Fibroblast of skin of left biceps (primary cell): Measurements from ENCODE around the gene SLC35E2B.
"Not testable (repeated sequence)": the region's sequence is repeated elsewhere in the genome, so short reads cannot be mapped to it uniquely, and the experiment has no call there.

ENCODE experiments used
- DNase-seq, 2 experiments: peaks; one replicate each; pipeline ENCODE4 v3.0.0-alpha.2; 2013; ENCODE audit warnings: low read depth in 2 of 2

SLC35E2B gene

DNA sequence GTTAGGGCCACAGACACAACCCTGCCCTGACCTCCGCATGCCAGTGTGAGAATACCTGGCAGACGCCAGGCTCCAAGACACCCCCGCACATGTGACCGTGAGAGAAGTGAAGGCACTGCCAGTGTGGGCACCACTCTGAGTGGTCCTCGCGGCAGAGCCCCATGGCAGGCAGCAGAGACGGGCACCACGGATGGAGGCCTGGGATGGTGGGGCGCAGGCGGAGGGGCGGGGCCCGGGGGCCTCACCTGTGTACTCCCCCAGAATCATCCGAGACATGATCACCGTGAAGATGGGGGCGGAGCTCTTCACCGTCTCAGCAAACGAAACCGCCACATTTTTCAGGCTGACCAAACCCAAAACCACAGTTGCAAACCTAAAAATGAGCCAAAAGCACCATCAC lies 17.4 kb downstream of the SLC35E2B start:
- not testable (repeated sequence) for DNase-seq

DNA sequence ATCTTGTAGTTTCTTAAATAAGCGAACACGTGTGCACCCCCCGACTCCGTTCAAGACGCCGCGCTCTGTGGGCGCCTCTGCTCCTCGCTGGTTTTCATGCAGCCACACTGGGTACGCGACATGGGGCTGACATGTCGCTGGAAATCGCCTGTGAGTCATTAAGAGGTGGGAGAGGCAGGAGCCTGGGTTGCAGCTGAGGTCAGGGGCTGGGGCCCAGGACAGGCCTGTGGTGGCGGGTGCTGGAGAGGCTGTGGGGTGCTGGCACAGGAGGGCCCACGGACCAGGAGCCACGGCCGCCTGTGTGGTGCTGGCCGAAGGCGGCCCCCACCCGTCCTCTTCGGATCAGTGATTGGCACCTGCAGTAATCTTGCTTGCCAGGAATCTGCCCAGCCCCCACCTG lies 17.8 kb downstream of the SLC35E2B start:
- DNase-seq: not testable (repeated sequence)

GRCh38 chr1:1672181-1672965 lies 20.2 kb downstream of the SLC35E2B start:
- DNase-seq: no peak

DNA sequence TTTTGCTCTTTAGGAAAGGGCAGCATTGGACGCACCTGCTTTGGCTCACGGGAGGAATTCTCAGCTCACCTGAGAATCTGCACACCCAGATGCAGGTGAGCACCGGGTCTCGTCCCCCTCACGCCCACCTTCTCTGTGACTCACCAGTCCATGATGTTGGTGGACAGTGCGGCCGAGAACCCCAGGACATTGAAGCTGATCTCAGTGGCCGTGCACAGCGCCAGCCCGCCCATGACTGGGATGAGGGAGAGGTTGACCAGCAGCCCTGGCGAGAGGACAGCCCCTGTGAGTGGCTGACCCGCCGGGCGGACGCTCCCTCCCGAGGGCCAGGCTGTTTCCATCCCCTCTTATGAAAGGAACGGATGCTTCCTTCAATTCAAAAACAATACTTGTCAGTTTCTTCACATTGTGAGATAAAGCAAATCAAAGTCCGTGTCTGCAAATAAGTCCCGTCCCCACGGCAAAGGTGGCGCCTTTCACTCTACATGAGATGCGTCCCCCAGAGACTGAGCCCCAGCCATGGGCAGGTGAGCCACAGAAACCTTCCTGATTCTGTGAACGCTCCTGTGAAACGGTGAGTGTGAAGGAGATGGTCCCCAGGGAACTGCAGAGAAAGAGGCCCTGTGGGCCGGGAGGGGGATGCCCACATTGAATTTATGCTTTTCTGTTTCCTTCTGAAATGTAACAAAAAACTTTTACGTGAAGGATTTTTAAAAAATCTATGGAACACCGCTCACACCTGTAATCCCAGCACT lies 21.1 kb downstream of the SLC35E2B start:
- no peak for DNase-seq

GRCh38 chr1:1670866-1671265 lies 21.7 kb downstream of the SLC35E2B start:
- no peak for DNase-seq

GRCh38 chr1:1669468-1670440 lies 22.8 kb downstream of the SLC35E2B start:
- no peak for DNase-seq

DNA sequence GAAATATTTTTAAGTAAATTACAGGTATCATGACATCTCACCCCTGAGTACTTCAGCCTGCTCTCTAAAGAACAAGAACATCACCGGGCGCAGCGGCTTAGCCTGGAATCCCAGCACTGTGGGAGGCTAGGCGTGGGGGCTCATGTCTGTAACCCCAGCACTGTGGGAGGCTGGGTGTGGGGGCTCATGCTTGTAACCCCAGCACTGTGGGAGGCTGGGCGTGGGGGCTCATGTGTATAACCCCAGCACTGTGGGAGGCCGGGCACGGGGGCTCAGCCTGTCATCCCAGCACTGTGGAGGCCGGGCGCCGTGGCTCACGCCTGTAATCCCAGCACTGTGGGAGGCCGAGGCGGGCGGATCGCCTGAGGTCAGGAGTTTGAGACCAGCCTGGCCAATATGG lies 26.1 kb downstream of the SLC35E2B start:
- DNase-seq: no peak

DNA sequence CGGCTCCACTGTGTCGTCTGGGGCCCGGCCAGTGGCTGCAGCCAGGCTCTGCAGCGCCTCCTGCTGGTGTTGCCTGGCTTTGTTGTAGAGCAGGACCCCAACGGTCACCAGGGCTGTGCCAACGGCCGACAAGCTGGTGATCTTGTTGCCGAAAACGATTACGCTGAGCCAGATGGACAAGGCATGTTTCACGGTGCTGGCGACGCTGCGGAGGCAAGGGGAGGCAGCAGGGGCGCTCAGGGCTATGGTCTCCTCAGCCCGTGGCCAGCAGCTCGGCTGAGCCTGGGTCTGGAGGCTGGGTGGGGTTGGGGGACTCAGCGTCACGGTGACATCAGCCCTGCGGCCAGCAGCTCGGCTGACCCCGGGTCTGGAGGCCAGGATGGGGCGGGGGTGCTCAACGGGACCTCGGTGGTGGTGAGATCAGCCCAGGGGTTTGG lies 26.8 kb downstream of the SLC35E2B start:
- no peak for DNase-seq

GRCh38 chr1:1664941-1665814 lies 27.4 kb downstream of the SLC35E2B start:
- no peak for DNase-seq

DNA sequence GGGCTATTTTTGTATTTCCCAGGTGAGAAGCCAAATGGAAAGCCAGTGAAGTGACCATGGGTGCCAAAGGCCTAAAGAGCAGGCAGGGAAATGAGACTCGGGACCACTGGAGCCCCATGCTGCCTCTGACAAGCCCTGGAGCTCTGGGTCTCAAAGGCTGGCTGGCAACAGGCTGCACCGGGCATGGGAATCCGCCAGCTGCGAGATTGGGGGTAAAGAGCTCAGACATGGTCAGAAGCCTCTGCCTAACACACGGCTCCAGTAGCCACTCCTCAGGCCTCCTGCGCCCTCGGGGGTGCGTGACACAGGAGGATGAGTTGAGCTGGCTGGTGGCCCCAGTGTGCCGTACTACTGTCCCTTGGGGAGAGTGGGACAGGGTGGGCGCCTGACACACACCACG lies 28.3 kb downstream of the SLC35E2B start:
- not testable (repeated sequence) for DNase-seq

DNA sequence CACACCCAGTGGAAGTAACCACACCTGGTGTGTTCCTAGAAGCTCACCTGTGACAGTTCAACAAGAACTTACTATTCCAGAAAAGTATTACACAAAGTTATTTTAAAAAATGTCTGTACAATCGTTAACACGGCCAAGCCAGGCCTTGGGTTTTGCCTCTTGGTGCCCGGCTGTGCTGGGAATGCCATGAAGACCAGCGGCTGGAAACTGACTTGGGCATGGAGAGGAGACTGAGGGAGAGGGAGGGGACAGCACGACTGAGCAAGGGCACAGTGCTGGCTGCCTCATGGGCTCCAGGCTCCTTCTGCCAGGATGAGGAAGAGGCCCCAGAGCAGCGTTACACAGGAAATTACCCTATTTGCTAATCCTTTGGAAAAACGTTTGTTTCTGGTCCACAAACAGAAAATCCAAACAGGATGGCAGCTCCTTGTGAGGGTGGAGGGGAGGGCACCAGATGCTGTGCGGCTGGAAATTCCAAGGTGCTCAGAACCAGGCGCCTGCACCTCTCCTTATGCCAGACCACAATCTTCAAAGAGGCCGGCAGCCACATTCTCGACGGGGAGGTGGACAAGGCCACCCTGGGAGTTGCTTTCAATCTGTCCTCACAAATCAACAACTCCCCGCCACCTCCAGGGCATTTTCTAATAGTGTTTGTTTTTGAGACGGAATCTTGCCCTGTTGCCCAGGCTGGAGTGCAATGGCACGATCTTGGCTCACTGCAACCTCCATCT lies 29.6 kb downstream of the SLC35E2B start:
- not testable (repeated sequence) for DNase-seq

GRCh38 chr1:1662392-1662791 lies 30.2 kb downstream of the SLC35E2B start:
- DNase-seq: peak; percentile 0 to 1

DNA sequence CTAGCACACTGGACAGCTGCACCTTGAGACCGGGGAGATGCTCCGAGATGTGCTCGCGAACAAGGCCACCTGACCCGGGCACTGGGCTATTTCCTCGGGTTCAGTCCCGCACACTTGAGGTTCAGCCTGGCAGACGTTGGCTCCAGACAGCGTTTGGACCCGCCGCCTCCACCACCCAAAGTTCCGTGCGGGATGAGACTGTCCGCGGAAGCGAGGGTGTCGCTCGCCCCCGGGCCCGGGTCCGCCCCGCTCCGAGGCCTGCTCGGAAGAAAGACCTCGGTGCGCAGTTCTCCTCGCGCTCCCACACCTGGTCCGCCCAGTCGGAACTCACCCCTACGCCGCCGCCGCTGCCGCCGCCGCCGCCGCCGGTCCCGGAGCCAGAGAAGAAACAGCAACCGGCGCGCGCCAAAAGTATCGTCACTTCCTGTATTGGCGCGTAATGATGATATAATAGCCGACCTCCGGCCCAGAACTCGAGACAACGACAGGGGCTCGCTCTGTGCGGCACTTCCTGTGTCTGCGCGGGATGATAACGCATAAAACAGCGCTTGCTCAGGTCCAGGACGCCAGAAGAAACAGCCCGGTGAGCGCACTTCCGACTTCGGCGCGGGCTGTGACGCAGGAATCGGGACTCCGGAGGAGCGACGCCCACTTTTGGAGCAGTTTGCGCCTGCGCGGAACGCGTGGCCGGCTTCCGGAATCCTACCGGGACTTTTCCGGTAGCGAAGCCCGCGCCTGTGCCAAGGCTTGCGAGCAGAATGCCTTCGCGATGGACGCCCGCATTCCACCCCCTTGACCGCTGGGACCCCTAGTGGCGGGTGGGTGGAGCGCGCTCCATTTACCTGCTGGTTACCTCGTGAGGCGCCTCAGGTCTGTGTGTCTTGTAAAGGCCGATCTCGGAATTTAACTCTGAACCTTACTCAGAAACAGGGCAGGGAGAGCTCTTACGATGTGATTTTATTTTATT lies 33.7 kb downstream of the SLC35E2B start, which contains the start of gene CDK11B:
CDK11B (minus strand) TSS at position 422 of the 967 bp plus-strand sequence. CDS start 1,519 bp downstream, outside the sequence.
- DNase-seq: peak; percentile 94 to 95

- not testable (repeated sequence) for DNase-seq
These were observed 44.3 kb downstream of the SLC35E2B start for GRCh38 chr1:1648265-1648664.

- DNase-seq: not testable (repeated sequence)
These were observed 44.9 kb downstream of the SLC35E2B start for GRCh38 chr1:1647567-1648241.

GRCh38 chr1:1646326-1646725 lies 46.3 kb downstream of the SLC35E2B start:
- not testable (repeated sequence) for DNase-seq

GRCh38 chr1:1640711-1641461 lies 51.7 kb downstream of the SLC35E2B start:
- DNase-seq: not testable (repeated sequence)
